ENCODE measurements around the gene COLEC11.

Gene COLEC11

DNA sequence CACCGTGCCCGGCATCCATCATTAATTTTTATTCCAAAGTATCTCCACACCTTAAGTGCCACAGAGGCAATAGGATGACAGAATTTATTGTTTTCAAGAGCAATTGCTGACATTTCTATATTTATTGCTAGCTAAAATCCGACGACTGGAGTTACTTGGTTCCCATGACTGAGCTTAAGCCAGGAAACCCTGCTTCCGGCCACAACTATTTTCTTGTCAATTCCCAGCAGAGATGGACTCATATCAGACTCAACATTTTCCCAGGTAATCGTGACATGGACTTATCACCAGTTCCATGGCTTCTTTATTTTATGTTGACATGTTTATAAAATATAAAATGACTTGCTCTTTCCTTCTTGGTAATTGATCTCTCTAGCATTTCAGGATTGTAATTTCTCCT, 87.9 kb downstream of the COLEC11 start:
- no peak overlapping the region for H3K4me3 ChIP-seq (ENCODE audit: low read depth, low read length)
- DNase-seq (ENCODE audit: low read depth) = no peak
- TF ChIP-seq, protein P1, sequence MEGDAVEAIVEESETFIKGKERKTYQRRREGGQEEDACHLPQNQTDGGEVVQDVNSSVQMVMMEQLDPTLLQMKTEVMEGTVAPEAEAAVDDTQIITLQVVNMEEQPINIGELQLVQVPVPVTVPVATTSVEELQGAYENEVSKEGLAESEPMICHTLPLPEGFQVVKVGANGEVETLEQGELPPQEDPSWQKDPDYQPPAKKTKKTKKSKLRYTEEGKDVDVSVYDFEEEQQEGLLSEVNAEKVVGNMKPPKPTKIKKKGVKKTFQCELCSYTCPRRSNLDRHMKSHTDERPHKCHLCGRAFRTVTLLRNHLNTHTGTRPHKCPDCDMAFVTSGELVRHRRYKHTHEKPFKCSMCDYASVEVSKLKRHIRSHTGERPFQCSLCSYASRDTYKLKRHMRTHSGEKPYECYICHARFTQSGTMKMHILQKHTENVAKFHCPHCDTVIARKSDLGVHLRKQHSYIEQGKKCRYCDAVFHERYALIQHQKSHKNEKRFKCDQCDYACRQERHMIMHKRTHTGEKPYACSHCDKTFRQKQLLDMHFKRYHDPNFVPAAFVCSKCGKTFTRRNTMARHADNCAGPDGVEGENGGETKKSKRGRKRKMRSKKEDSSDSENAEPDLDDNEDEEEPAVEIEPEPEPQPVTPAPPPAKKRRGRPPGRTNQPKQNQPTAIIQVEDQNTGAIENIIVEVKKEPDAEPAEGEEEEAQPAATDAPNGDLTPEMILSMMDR (IDR thresholded peaks at IDR 0.05; ENCODE audit: low read depth, low read length, missing control alignments) = no peak

DNA sequence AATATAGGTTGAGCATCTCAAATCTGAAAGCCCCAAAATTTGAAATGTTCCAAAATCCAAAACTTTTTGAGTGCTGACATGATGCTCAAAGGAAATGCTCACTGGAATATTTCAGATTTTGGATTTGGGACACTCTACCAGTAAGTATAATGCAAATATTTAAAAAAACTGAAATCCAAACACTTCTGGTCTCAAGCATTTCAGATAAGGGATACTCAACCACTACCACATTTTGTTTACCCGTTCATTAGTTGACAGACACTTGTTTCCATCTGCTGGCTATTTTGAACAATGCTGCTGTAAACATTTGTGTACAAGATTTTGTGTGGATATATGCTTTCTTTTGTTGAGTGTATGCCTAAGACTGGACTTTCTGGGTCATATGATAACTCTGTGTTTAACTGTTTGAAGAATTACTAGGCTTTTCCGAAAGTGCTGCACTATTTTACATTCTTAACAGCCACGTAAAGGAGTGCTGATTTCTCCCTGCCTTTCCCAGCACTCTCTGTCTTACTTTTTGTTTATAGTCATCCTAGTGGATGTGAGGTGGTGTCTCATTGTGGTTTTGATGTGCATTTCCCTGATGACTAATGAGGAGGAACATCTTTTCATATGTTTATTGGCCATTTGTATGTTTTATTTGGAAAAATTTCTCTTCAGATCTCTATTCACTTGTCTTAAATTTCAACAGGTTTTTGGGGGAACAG, 89.0 kb downstream of the COLEC11 start:
- no peak overlapping the region for H3K4me3 ChIP-seq (ENCODE audit: low read depth, low read length)
- DNase-seq (ENCODE audit: low read depth) = no peak
- TF ChIP-seq, protein P1 (IDR thresholded peaks at IDR 0.05; ENCODE audit: low read depth, low read length, missing control alignments) = no peak

DNA sequence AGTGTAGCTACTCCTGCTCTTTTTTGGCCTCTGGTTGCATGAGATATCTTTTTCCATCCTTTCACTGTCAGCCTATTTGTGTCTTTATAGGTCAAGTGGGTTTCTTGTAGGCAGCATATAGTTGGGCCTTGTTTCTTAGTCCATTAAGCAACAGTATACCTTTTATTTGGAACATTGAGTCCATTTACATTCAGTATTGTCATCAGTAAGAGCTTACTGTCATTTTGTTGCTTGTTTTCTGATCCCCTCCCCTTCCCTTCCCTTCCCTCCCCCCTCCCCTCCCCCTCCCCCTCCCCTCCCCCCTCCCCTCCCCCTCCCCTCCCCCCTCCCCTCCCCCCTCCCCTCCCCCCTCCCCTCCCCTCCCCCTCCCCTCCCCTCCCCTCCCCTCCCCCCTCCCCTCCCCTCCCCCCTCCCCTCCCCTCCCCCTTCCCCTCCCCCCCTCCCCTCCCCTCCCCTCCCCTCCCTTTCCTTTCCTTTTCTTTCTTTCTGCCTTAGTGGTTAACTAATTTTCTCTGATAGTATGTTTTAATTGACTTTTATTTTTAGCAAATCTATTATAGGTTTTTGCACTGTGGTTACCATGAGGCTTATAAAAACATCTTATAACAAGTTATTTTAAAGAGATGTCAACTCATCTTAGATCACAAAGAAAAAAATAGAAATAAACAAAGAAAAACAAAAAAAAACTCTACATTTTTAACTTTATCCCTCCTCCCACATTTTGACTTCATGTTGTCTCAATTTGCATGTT, 95.3 kb downstream of the COLEC11 start:
- no peak overlapping the region for H3K4me3 ChIP-seq (ENCODE audit: low read depth, low read length)
- DNase-seq (ENCODE audit: low read depth) = no peak
- TF ChIP-seq, protein P1 (IDR thresholded peaks at IDR 0.05; ENCODE audit: low read depth, low read length, missing control alignments) = no peak

DNA sequence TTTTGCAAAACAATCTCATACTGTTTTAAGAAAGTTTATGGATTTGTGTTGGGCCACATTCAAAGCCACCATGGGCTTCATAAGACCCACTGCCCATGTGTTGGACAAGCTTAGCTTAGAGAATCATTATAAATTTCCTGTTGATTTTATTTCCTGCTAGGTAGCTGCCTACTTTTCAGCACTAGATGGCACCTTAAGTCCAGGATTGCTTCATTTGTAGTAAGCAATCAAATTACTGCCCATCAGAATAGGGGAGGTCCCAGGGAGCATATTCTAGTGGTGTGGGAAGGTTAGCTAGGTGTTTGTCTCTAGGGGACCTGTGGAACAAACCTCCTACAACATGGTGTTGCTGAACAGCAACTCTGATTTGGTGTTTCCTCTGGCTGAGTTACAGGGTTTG, 97.5 kb downstream of the COLEC11 start:
- no peak for DNase-seq (ENCODE audit: low read depth)
- TF ChIP-seq, protein P1 (IDR thresholded peaks at IDR 0.05; ENCODE audit: low read depth, low read length, missing control alignments) = peak; percentile 25
- no peak overlapping the region for H3K4me3 ChIP-seq (ENCODE audit: low read depth, low read length)

Measured in GM12864 (cell line).